Sigmoid colon (tissue), 4 donors: ENCODE data around the gene IRGM.
"Not testable (repeated sequence)": the region's sequence is repeated elsewhere in the genome, so short reads cannot be mapped to it uniquely, and the experiment has no call there.

Experiments used
- CTCF ChIP-seq, 4 experiments: fragments of 450-650 bp in 3 of 4; fragments of 200-600 bp in 1 of 4; IDR thresholded peaks; one replicate each; pipeline ENCODE4 v1.5.1; 2016 to 2019; ENCODE audit warnings: antibody characterized with exemption in 4 of 4, mild to moderate bottlenecking in 3 of 4, moderate library complexity in 2 of 4
- EP300 ChIP-seq, 4 donors: sonication (generic); formaldehyde crosslinking; IDR thresholded peaks; one replicate each; pipeline ENCODE4 v1.6.1; 2017; ENCODE audit warnings: antibody characterized with exemption in 4 of 4

DNA sequence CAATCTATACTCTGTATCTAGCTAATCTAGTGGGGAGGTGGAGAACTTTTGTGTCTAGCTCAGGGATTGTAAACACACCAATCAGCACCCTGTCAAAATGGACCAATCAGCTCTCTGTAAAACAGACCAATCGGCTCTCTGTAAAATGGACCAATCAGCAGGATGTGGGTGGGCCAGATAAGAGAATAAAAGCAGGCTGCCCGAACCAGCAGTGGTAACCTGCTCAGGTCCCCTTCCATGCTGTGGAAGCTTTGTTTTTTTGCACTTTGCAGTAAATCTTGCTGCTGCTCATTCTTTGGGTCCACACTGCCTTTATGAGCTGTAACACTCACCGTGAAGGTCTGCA is at the start of gene IRGM:
- not testable (repeated sequence) for TF ChIP-seq CTCF, EP300 (IDR thresholded peaks at IDR 0.05)
